GM21619 (cell line): Measurements from ENCODE around the gene LRP5.

Source experiments
- ATAC-seq: cut with Tn5 transposase; IDR thresholded peaks from one replicate; pipeline ENCODE4 v1.9.1; 2021; ENCODE audit not compliant: unreplicated experiment

LRP5 gene

DNA sequence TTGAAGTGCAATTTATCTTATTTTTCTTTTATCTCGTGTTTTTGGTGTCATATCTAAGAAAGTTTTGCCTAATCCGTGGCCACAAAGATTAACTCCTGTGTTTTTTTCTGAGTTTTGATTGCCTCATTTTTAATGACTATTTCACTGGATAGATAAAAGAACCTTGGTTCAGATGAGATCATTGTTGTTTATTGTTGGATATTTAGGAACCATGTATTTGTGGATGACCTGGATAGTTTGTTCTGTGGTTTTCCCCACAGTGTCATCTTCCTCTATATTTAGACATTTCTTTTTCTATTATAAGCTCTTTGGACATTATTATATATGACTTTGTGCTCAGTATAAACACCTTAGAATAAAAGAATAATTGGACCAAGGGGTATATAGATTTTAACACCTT is 185.4 kb downstream of the LRP5 start:
- no peak for ATAC-seq

DNA sequence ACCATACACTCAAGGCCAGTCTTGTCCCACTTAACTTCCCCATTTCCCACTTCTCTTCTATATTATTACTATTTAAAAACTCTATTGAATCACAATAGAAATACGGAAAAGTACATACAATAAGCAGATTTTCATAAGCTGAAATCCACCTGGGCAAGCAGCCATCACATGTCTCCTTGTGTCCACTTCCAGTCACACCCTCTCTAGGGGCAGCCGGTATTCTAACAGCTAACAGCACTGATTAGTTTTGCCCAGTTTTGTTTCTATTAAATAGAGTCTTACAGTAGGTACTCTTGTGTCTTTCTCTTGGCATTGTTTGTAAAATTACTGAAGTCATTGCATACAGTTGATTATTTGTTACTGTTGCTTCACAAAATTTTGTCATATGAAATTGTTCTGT is 185.9 kb downstream of the LRP5 start:
- no peak for ATAC-seq
